Stomach (tissue), 9 donors: ENCODE data around the gene APP. TPM values are rescaled to one million over a fixed set of nuclear protein-coding genes. Genes with fewer than 3 reads are reported as not detected.

Source experiments
- DNase-seq, 2 donors: peaks; one replicate each; pipeline versions ENCODE4 v3.0.0 to v3.0.0-alpha.2; 2013 to 2019
- H3K27ac ChIP-seq, 5 donors: fragments of 200-600 bp in 4 of 5; sonication (generic) in 4 of 5; one replicate each; pipeline ENCODE4 v1.5.1; 2013 to 2019; ENCODE audit warnings: mild to moderate bottlenecking in 1 of 5, moderate library complexity in 1 of 5
- H3K27me3 ChIP-seq, 3 donors: fragments of 200-600 bp; sonication (generic); one replicate each; pipeline ENCODE4 v1.5.1; 2017 to 2019; ENCODE audit warnings: mixed run types in 1 of 3
- H3K36me3 ChIP-seq, 4 donors: fragments of 200-600 bp; sonication (generic); 1 replicate in 3 of 4; 2 replicates in 1 of 4; pipeline ENCODE4 v1.5.1; 2016 to 2019
- H3K4me1 ChIP-seq, 4 donors: fragments of 200-600 bp; sonication (generic); one replicate each; pipeline ENCODE4 v1.5.1; 2016 to 2019
- H3K4me3 ChIP-seq, 4 donors: fragments of 200-600 bp; sonication (generic) in 3 of 4; one replicate each; pipeline ENCODE4 v1.5.1; 2016 to 2019; ENCODE audit warnings: mild to moderate bottlenecking in 1 of 4
- H3K9me3 ChIP-seq, 4 donors: fragments of 200-600 bp; sonication (generic); one replicate each; pipeline ENCODE4 v1.5.1; 2016 to 2019
- EP300 ChIP-seq: sonication (generic); formaldehyde crosslinking; IDR thresholded peaks from one replicate; pipeline ENCODE4 v1.6.1; 2017; ENCODE audit warnings: antibody characterized with exemption
- POLR2A ChIP-seq, 4 donors: fragments of 450-650 bp; IDR thresholded peaks; one replicate each; pipeline ENCODE4 v1.6.1; 2016; ENCODE audit warnings: antibody characterized with exemption in 4 of 4, control low read depth in 2 of 4, mild to moderate bottlenecking in 1 of 4, moderate library complexity in 1 of 4
- POLR2AphosphoS5 ChIP-seq, 3 donors: sonication (generic); formaldehyde crosslinking; IDR thresholded peaks; one replicate each; pipeline ENCODE4 v1.6.1; 2016; ENCODE audit warnings: antibody characterized with exemption in 3 of 3
- WGBS, 5 donors: extraction: QIAGEN DNeasy Blood & Tissue Kit in 3 of 5; methylation state at CpG; one replicate each; pipeline versions ENCODE4 v1.1.5 to v1.1.7; 2013 to 2018; 5-methylcytosine and 5-hydroxymethylcytosine counted together
- intact Hi-C: fragments of 100-400 bp; cut with DNase I; formaldehyde crosslinking; loops from one replicate; pipeline ENCODE4 v1.15.1; 2023; ENCODE audit warnings: low total_unique reads
- polyA plus RNA-seq, 3 donors: library from polyadenylated mRNA; stranded (reverse); fragments of 200-250 nt; gene quantifications; one replicate each; pipeline ENCODE4 v1.2.3, GENCODE V29; 2013
- total RNA-seq, 5 donors: library from RNA; depleted of rRNA; stranded (reverse); fragments of >200 nt; gene quantifications; one replicate each; pipeline versions ENCODE4 v1.1.0 to v1.2.3, GENCODE V29; 2014 to 2016
- TF ChIP-seq, protein P1 (sequence below), 7 experiments: fragments of 450-650 bp in 4 of 7; fragments of 200-600 bp in 3 of 7; sonication (generic) in 3 of 7; IDR thresholded peaks; one replicate each; pipeline ENCODE4 v1.5.1; 2016 to 2019; ENCODE audit warnings: antibody characterized with exemption in 7 of 7, control low read depth in 2 of 7, mild to moderate bottlenecking in 1 of 7
- donor health status: healthy with polysubstance abuse.
- donor health status: Bipolar disorder and iron deficiency.
- donor health status: healthy.

The APP gene
- total and polyA plus RNA-seq, 8 donors, result 41.2 to 408 (median 200) TPM

DNA sequence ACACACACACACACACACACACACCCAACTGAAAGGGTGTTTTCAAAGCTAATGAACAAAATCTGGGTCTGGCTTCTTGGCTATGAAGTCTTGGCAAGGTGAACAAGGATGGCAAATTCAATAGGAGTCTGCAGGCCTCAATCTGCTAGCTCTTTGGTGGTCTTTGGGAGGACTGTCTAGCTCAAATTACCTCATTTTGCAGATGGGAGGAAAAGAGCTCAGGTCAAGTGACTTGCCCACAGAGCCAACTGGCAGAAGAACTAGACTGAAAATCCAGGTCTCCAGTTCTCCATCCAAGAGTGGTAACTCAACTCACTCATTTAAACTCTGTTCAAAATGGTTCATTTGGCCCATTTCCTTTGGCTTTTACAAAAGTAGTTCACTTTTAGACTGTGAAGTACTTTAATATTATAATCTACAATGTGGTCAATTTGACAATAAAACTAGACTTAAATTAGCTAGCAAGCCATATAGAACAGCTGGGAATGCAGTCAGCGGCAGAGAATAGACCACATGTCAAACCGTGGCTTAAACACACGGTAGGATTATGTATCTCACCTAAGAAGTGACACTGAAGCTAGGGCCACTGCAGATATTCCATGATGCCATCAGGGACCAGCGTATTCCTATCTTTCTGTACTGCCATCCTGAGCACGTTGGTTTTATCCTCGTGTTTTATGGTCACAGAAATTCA, 112.9 kb downstream of the APP start:
- WGBS, 5 donors, result 85 to 96% (median 93%) methylated on average over 6 of the region's 6 CpGs
- TF ChIP-seq EP300 (no peak), POLR2AphosphoS5 (IDR thresholded peaks at IDR 0.05) (no peak), POLR2A (IDR thresholded peaks at IDR 0.05) (no peak)
- TF ChIP-seq, protein P1, sequence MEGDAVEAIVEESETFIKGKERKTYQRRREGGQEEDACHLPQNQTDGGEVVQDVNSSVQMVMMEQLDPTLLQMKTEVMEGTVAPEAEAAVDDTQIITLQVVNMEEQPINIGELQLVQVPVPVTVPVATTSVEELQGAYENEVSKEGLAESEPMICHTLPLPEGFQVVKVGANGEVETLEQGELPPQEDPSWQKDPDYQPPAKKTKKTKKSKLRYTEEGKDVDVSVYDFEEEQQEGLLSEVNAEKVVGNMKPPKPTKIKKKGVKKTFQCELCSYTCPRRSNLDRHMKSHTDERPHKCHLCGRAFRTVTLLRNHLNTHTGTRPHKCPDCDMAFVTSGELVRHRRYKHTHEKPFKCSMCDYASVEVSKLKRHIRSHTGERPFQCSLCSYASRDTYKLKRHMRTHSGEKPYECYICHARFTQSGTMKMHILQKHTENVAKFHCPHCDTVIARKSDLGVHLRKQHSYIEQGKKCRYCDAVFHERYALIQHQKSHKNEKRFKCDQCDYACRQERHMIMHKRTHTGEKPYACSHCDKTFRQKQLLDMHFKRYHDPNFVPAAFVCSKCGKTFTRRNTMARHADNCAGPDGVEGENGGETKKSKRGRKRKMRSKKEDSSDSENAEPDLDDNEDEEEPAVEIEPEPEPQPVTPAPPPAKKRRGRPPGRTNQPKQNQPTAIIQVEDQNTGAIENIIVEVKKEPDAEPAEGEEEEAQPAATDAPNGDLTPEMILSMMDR (IDR thresholded peaks at IDR 0.05), result no peak
- DNase-seq, result no peak
- Histone ChIP-seq H3K9me3 (no peaks in the 10 kb centered on the region), H3K4me1 (peaks cover 3 to 35% (median 19%) of the 10 kb centered on the region in 4 donors), H3K27me3 (no peaks in the 10 kb centered on the region), H3K4me3 (no peak overlapping the region), H3K36me3 (peaks cover 0 to under 1% (median 0%) of the 10 kb centered on the region in 4 donors), H3K27ac (no peak overlapping the region)
- intact Hi-C loops, result no loop called here

DNA sequence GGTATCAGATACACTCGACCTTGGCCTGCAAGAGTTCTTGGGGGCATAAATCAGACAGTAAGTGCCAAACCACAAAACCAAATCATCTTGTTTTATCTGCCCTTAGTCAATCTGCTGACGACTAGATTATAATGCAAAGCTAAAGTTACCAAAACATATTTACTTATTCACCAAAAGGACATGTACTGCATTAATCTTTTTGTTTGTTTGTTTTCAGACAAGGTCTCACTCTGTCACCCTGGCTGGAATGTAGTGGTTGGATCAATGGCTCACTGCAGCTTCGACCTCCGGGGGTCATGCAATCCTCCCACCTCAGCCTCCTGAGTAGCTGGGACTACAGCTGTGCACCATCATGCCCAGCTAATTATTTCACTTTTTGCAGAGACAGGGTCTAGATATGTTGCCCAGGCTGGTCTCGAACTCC, 114.7 kb downstream of the APP start:
- intact Hi-C loops, result no loop called here
- H3K27ac ChIP-seq, result no peak overlapping the region
- WGBS, 5 donors, result 62 to 71% (median 64%) methylated on average over 5 of the region's 5 CpGs

DNA sequence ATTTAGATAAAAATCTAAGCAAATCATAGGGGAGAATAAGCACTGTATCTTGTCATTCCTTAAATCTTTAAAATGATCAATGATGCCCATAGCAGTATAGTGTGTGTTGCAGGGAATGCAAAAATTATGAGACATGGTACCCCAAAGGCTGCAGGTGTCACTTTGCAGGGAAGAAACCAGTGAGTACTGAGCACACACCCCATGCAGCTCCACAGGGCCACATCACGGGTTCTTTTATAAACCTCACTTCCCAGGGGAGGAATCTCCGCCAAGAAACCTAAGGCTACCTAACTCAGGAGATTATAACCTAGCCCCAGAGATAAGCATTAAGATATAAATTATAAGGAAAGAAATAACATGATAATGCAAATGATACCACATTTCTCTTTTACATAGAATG, 115.6 kb downstream of the APP start:
- intact Hi-C loops, result no loop called here
- WGBS, 5 donors, result 18 to 49% (median 22%) methylated on average over 2 of the region's 2 CpGs
- Histone ChIP-seq H3K36me3 (peaks cover 3 to 24% (median 15%) of the 10 kb centered on the region in 4 donors), H3K4me3 (no peak overlapping the region), H3K9me3 (no peaks in the 10 kb centered on the region), H3K27ac (no peak overlapping the region), H3K4me1 (peaks cover 3 to 25% (median 10%) of the 10 kb centered on the region in 4 donors), H3K27me3 (no peaks in the 10 kb centered on the region)
- DNase-seq, result no peak
- TF ChIP-seq, protein P1 (IDR thresholded peaks at IDR 0.05), result no peak
- TF ChIP-seq POLR2A (IDR thresholded peaks at IDR 0.05) (no peak), POLR2AphosphoS5 (IDR thresholded peaks at IDR 0.05) (no peak), EP300 (no peak)

More for the DNA sequence above, 114.7 kb downstream of the APP start:
- no peaks in the 10 kb centered on the region for H3K27me3 ChIP-seq
- TF ChIP-seq POLR2AphosphoS5 (IDR thresholded peaks at IDR 0.05) (no peak), POLR2A (IDR thresholded peaks at IDR 0.05) (no peak), EP300 (no peak)
- TF ChIP-seq, protein P1 (IDR thresholded peaks at IDR 0.05), result no peak
- peaks cover 3 to 25% (median 14%) of the 10 kb centered on the region in 4 donors for H3K4me1 ChIP-seq
- no peak for DNase-seq
- H3K9me3 ChIP-seq, result no peaks in the 10 kb centered on the region
- peaks cover 1 to 16% (median 7%) of the 10 kb centered on the region in 4 donors for H3K36me3 ChIP-seq
- no peak overlapping the region for H3K4me3 ChIP-seq

DNA sequence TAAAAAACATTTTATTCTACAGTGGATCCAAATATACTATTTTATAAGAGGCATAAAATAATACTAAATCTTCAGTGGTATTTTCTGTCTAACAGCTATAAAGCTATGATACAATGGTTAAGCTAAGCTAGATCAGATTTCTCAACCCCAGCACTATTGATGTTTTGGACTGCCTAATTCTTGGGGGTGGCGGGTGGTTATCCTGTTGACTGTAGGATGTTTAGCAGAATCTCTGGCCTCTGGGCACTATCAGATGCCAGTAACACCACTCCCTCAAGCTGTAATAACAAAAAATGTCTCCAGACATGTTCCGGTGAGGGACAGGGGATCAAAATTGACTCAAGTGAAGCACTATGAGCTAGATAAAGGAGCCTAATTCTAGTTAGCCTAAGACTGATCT, 118.5 kb downstream of the APP start:
- intact Hi-C loops, result no loop called here
- DNase-seq, result no peak
- Histone ChIP-seq H3K4me3 (no peak overlapping the region), H3K27ac (no peak overlapping the region), H3K27me3 (no peaks in the 10 kb centered on the region), H3K9me3 (no peaks in the 10 kb centered on the region), H3K36me3 (peaks cover 3 to 38% (median 33%) of the 10 kb centered on the region in 4 donors), H3K4me1 (peaks cover 3 to 25% (median 11%) of the 10 kb centered on the region in 4 donors)
- 96 to 100% (median 98%) methylated on average over 2 of the region's 2 CpGs for whole genome bisulfite sequencing, 5 donors
- TF ChIP-seq EP300, result no peak
- TF ChIP-seq, protein P1 (IDR thresholded peaks at IDR 0.05), result no peak
- no peak for TF ChIP-seq POLR2A (IDR thresholded peaks at IDR 0.05)
- TF ChIP-seq POLR2AphosphoS5 (IDR thresholded peaks at IDR 0.05), result no peak
